Astrocyte of the spinal cord (primary cell): ENCODE data around the gene ADGRG1.

Experiments used
- DNase-seq: peaks from one replicate; pipeline ENCODE4 v3.0.0; 2011; ENCODE audit warnings: low read depth, low spot score
- H3K4me3 ChIP-seq: 2 replicates; pipeline ENCODE4 v1.5.1; 2011; ENCODE audit warnings: low read depth, mild to moderate bottlenecking, low read length, moderate library complexity
- CTCF ChIP-seq: IDR thresholded peaks from 2 replicates; pipeline ENCODE4 v1.5.1; 2012; ENCODE audit warnings: low read depth, mild to moderate bottlenecking, low read length, inconsistent platforms
- in situ Hi-C: cut with HindIII; loops from 2 replicates; pipeline ENCODE4 v1.10.0; 2017; ENCODE audit warnings: low sequenced_read_pairs

ADGRG1 gene

DNA sequence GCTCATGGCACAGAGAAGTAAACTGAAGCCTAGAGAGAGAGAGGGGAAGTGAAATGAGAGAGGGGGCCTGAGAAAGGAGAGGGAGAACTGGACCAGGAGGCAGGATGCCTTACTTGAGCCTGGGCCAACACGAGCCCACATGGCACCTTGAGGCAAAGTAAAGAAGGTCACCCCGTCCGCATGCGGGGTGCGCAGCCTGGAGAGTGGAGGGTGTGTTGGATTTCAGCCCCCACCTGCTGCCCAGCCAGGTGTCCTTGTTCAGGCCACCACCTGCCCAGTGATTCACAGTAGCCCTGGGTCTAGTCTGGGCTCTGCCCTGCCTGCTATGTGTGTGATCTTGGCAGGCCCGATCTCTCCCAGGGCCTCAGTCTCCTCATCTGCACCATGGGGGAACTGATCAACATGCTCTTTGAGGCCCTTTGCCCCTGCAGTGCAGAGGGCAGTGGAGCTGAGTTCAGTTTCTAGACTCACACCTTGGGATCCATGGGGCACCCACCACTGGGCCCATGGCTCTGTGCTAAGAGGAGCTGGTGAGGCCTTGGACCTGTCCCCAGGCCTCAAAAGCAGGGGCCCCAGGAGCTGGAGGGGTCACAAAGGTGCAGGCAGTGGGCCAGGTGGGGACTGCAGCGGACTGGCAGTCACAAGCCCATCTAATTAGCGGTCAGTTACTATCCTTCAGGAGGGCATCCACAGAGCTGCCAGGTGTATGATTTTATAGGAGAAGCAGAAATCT lies 56.4 kb downstream of the ADGRG1 start:
- H3K4me3 ChIP-seq = no peak overlapping the region

DNA sequence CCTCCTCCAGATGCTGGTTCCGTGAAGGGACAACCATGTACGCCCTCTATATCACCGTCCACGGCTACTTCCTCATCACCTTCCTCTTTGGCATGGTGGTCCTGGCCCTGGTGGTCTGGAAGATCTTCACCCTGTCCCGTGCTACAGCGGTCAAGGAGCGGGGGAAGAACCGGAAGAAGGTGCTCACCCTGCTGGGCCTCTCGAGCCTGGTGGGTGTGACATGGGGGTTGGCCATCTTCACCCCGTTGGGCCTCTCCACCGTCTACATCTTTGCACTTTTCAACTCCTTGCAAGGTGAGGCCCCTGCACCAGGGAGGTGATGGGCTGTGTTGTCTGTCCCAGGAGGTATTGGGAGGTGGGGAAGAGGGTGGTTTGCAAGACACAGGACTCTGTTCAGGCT lies 57.2 kb downstream of the ADGRG1 start:
- TF ChIP-seq CTCF = no peak
- in situ Hi-C loops = no loop called here
- H3K4me3 ChIP-seq = no peak overlapping the region
- no peak for DNase-seq

More for the DNA sequence above, 56.4 kb downstream of the ADGRG1 start:
- in situ Hi-C loops = no loop called here
- TF ChIP-seq CTCF = no peak
- DNase-seq = no peak

DNA sequence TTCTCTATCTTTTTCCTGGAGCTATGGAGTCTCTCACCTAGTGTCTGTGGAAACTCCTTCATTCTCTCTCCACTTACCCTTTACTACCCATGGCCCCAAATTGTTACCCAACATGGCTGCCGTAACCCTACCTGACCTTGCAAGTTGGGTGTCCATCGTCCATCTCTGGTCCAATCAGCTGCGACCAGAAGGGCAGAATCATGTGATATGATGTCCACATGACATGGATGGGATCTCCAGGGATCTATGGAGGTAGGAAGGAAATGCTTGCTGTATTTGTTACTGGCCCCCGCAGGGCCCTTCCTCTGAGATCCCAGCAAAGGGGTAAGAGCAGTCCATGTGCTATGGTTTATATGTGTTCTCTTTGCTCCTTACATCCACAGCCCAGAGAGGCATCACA lies 58.1 kb downstream of the ADGRG1 start:
- DNase-seq = no peak
- no peak overlapping the region for H3K4me3 ChIP-seq
- TF ChIP-seq CTCF = no peak
- in situ Hi-C loops = no loop called here

DNA sequence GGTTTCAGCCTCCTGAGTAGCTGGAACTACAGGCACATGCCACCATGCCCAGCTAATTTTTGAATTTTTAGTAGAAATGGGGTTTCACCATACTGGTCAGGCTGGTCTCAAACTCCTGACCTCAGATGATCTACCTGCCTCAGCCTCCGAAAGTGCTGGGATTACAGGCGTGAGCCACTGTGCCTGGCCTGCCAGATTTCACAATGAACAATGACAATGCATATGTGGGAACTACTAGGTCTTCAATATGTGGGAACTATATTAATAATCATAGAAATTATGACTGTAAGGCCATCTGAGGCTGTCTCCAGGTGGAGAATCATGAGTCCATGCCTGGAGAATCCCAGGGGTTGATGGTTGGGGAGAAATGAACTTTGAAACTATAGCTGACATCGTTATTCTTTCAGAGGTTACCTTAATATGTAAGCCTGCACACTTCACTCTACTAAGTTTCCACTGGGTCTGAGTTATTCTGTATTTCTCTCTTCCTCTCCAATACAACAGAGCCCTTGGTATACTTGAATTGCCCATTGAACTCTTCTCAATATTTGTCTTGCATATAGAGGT lies 59.0 kb downstream of the ADGRG1 start:
- no peak for DNase-seq
- H3K4me3 ChIP-seq = no peak overlapping the region
- TF ChIP-seq CTCF = no peak
- in situ Hi-C loops = no loop called here

DNA sequence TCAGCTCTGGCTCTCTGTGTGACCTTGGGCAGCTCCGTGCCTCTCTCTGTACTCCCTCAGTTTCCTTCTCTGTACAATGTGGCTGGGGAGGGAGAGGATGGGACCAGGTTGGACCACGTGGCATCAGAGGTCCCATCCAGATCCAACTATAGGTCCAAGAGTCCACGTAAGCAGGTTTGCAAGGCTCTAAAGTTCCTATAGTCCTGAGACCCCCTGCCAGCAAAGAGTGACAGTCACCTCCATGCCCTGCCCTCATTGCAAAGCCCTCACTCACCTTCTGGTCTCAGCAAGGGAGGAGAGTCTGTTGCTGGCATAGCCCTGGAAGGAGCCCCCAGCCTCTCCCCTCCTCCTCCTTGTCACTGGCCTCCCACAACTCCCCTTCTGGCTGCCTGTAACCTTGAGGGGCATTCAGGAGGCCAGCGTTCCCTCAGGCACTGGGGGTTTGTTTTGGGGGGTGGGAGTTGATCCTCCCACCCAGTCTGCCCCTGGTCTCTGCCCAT lies 60.1 kb downstream of the ADGRG1 start:
- in situ Hi-C loops = no loop called here
- DNase-seq = no peak
- TF ChIP-seq CTCF = no peak
- H3K4me3 ChIP-seq = no peak overlapping the region

DNA sequence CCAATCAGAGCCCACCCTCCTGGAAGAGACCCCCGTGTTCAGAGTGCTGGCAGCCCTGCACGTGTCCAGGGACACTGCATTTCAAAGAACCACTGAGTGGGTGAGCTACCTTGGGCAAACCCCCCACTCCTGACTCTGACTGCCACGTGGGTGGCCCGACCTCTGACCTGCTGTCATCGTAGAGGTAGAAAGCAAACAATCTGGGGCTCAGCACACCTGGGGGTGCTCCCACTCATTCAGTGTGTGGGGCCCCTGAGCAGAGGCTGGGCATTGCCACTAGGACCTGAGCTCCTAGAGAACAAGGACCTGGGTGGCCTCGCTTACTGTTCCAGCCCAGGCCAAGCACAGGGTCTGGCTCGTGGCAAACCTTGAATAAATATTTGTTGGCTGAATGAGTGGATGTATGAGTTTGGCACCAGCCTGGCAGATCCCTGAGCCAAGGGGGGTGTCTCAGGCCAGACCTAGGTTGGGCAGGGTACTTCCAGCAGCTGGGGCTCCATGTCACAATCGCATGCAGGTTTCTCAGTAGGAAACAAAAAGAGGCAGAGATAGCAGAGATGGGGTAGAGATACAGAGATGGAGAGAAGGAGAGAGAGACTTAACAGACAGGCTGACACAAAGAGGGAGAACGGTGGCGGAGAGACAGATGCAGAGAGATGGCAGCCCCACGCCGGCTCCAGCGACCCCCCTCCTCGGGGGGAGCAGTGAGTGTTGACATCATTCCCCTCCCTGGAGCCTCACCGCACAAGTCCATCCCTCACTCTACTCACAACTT lies 60.7 kb downstream of the ADGRG1 start:
- H3K4me3 ChIP-seq = no peak overlapping the region
- in situ Hi-C loops = no loop called here
- DNase-seq = no peak
- no peak for TF ChIP-seq CTCF
